ENCODE results near the gene VPS54.
"Not testable (repeated sequence)": the region's sequence is repeated elsewhere in the genome, so short reads cannot be mapped to it uniquely, and the experiment has no call there.

VPS54 gene

DNA sequence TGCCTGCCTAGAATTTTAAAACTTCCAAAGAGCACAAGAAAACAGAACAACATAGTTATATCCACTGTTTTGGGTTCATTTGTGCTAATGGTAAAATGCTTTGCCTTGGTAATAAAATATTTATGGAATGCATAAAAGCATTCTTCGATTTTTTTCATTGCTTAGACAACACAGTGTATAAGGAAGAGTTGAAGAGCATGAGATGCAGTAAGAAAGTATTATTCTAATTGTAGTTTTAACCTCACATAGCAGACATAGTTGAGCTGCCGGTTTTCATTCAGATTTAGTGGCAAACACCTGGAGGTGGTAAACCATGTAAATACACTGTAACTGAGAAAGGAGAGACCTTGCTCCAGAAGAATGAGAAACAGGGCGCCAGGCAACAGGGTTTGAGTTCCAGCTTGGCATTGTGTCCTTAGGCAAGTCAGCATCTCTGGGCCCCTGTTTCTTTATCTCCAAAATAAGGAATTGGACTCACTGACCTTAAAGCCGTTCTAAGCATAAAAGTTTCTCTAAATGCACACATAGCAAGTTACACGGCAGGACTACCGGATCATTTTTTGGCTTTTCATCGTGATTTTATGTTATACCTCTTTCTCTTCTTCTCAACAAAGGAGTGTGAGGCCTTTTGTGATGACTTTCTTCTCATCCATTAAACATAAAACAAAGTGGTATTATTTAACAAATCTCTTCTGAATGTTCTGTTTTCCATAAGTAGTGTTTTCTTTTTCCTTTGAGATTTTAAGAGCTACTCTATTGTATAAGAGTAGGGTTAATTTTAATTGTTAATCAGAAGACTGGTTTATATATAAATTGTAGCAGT, 169.6 kb downstream of the VPS54 start:
- DNase-seq: no peak
- POLR2A ChIA-PET: interaction anchor here (0.6 kb wide), 1 partner anchor 26 kb away, joined by 3 read pairs; no protein-coding TSS in a partner anchor
- H3K27me3 ChIP-seq (replicated peaks in 2 of 5; ENCODE audit: control insufficient read depth in 4 of 5, insufficient read depth in 5 of 5, low read length in 4 of 5): no peaks in the 10 kb centered on the region
- H3K4me3 ChIP-seq (ENCODE audit: control insufficient read depth in 1 of 7, extremely low read depth in 1 of 7, insufficient read depth in 4 of 7, low read depth in 2 of 7, low read length in 6 of 7): no peak overlapping the region
- H3K9me3 ChIP-seq (ENCODE audit: control extremely low read depth in 1 of 5, control insufficient read depth in 4 of 5, insufficient read depth in 2 of 5, low read depth in 1 of 5, low read length in 4 of 5): peaks cover 0 to 4% (median 0%) of the 10 kb centered on the region in 5 experiments
- H3K36me3 ChIP-seq (ENCODE audit: control insufficient read depth in 4 of 4, insufficient read depth in 4 of 4, low read length in 3 of 4): peaks cover 0 to 17% (median 1%) of the 10 kb centered on the region in 4 experiments
- peaks cover 19 to 69% (median 33%) of the 10 kb centered on the region in 4 experiments for H3K4me1 ChIP-seq (ENCODE audit: control extremely low read depth in 1 of 4, control insufficient read depth in 4 of 4, insufficient read depth in 4 of 4, low read length in 3 of 4)
- WGBS (ENCODE audit: insufficient coverage): 98% methylated on average over 5 of the region's 7 CpGs
- no peak overlapping the region for H3K27ac ChIP-seq (ENCODE audit: insufficient read depth in 1 of 2, low read depth in 1 of 2, low read length in 2 of 2, poor library complexity in 1 of 2, severe bottlenecking in 2 of 2)
- CTCF ChIA-PET: interaction anchor here (1.2 kb wide), 1 partner anchor 158 kb away, joined by 4 read pairs; no protein-coding TSS in a partner anchor

DNA sequence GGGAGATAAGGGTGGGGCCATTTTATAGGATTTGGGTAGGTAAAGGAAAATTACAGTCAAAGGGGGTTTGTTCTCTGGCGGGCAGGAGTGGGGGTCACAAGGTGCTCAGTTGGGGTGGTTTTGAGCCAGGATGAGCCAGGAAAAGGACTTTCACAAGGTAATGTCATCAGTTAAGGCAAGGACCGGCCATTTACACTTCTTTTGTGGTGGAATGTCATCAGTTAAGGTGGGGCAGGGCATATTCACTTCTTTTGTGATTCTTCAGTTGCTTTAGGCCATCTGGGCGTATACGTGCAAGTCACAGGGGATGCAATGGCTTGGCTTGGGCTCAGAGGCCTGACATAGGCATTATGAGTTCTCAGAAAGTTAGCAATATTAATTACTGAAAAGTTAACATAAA, 171.7 kb downstream of the VPS54 start:
- H3K27ac ChIP-seq (ENCODE audit: insufficient read depth in 1 of 2, low read depth in 1 of 2, low read length in 2 of 2, poor library complexity in 1 of 2, severe bottlenecking in 2 of 2); CTCF ChIA-PET; DNase-seq; H3K9me3 ChIP-seq (ENCODE audit: control extremely low read depth in 1 of 5, control insufficient read depth in 4 of 5, insufficient read depth in 2 of 5, low read depth in 1 of 5, low read length in 4 of 5); H3K27me3 ChIP-seq (replicated peaks in 2 of 5; ENCODE audit: control insufficient read depth in 4 of 5, insufficient read depth in 5 of 5, low read length in 4 of 5); H3K4me3 ChIP-seq (ENCODE audit: control insufficient read depth in 1 of 7, extremely low read depth in 1 of 7, insufficient read depth in 4 of 7, low read depth in 2 of 7, low read length in 6 of 7); POLR2A ChIA-PET: not testable (repeated sequence)
- H3K4me1 ChIP-seq (ENCODE audit: control extremely low read depth in 1 of 4, control insufficient read depth in 4 of 4, insufficient read depth in 4 of 4, low read length in 3 of 4): peaks cover 17 to 69% (median 26%) of the 10 kb centered on the region in 4 experiments
- no CpG with 5 or more reads among the region's 4 CpGs for WGBS (ENCODE audit: insufficient coverage)
- peaks cover 0 to 15% (median 1%) of the 10 kb centered on the region in 4 experiments for H3K36me3 ChIP-seq (ENCODE audit: control insufficient read depth in 4 of 4, insufficient read depth in 4 of 4, low read length in 3 of 4)

DNA sequence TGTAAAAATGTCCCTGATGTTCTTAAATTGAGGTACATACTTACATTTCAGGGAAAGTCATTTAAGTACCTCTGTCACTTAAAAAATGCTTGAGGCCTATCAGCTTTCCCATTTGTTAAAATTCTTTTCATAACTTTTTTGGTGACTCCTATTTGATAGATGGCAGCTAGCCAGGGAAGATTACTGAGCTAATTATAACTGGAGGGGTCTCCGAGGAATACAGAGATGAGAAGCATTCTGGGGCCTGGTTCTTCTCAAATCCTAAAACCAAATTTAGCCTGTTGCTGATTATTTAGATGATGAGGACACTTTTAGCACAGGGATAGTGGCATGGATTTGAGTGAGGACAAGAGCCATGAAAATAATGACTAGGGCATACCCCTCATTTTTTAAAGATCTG, 172.7 kb downstream of the VPS54 start:
- H3K4me3 ChIP-seq (ENCODE audit: control insufficient read depth in 1 of 7, extremely low read depth in 1 of 7, insufficient read depth in 4 of 7, low read depth in 2 of 7, low read length in 6 of 7): no peak overlapping the region
- peaks cover 16 to 62% (median 25%) of the 10 kb centered on the region in 4 experiments for H3K4me1 ChIP-seq (ENCODE audit: control extremely low read depth in 1 of 4, control insufficient read depth in 4 of 4, insufficient read depth in 4 of 4, low read length in 3 of 4)
- WGBS (ENCODE audit: insufficient coverage): 100% methylated on average over 1 of the region's 1 CpG
- ChIA-PET CTCF (interaction anchor here (1.3 to 7.6 kb wide), 3 partner anchors 8 to 148 kb away, joined by 6 to 103 read pairs (median 6); no protein-coding TSS in a partner anchor), POLR2A (interaction anchor here (0.6 kb wide), 1 partner anchor 258 kb away, joined by 3 read pairs; the partner anchor contains the start of gene WDPCP)
- H3K27me3 ChIP-seq (replicated peaks in 2 of 5; ENCODE audit: control insufficient read depth in 4 of 5, insufficient read depth in 5 of 5, low read length in 4 of 5): no peaks in the 10 kb centered on the region
- peaks cover 0 to 11% (median 0%) of the 10 kb centered on the region in 4 experiments for H3K36me3 ChIP-seq (ENCODE audit: control insufficient read depth in 4 of 4, insufficient read depth in 4 of 4, low read length in 3 of 4)
- H3K27ac ChIP-seq (ENCODE audit: insufficient read depth in 1 of 2, low read depth in 1 of 2, low read length in 2 of 2, poor library complexity in 1 of 2, severe bottlenecking in 2 of 2): no peak overlapping the region
- H3K9me3 ChIP-seq (ENCODE audit: control extremely low read depth in 1 of 5, control insufficient read depth in 4 of 5, insufficient read depth in 2 of 5, low read depth in 1 of 5, low read length in 4 of 5): peaks cover 0 to 4% (median 0%) of the 10 kb centered on the region in 5 experiments
- DNase-seq: no peak

DNA sequence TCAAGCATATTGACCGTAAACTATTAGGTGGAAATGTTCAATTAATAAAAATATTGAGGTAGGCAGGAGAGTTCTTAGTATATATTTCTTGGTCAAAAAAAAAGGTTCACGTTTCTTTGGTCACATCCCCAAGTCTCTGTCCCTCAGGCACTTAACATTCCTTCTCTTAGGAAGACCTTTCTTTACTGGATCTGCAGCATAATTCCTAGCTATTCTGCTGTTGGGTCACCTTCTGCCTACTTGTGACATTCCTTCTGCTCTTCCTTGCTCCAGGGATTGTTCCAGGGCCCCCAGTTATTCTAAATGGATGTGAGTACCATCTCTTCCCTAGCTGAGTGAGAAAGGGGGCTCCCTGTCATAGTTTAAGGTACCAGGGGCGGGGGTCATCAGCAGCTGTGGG, 173.4 kb downstream of the VPS54 start:
- Histone ChIP-seq H3K4me3 (ENCODE audit: control insufficient read depth in 1 of 7, extremely low read depth in 1 of 7, insufficient read depth in 4 of 7, low read depth in 2 of 7, low read length in 6 of 7) (no peak overlapping the region), H3K4me1 (ENCODE audit: control extremely low read depth in 1 of 4, control insufficient read depth in 4 of 4, insufficient read depth in 4 of 4, low read length in 3 of 4) (peaks cover 16 to 57% (median 25%) of the 10 kb centered on the region in 4 experiments), H3K27ac (ENCODE audit: insufficient read depth in 1 of 2, low read depth in 1 of 2, low read length in 2 of 2, poor library complexity in 1 of 2, severe bottlenecking in 2 of 2) (no peak overlapping the region), H3K9me3 (ENCODE audit: control extremely low read depth in 1 of 5, control insufficient read depth in 4 of 5, insufficient read depth in 2 of 5, low read depth in 1 of 5, low read length in 4 of 5) (peaks cover 0 to 4% (median 0%) of the 10 kb centered on the region in 5 experiments), H3K36me3 (ENCODE audit: control insufficient read depth in 4 of 4, insufficient read depth in 4 of 4, low read length in 3 of 4) (peaks cover 0 to 11% (median 0%) of the 10 kb centered on the region in 4 experiments), H3K27me3 (replicated peaks in 2 of 5; ENCODE audit: control insufficient read depth in 4 of 5, insufficient read depth in 5 of 5, low read length in 4 of 5) (no peaks in the 10 kb centered on the region)
- ChIA-PET CTCF (interaction anchor here (1.3 to 7.6 kb wide), 3 partner anchors 9 to 147 kb away, joined by 6 to 103 read pairs (median 6); no protein-coding TSS in a partner anchor), POLR2A (no interaction called here)
- 100% methylated on average over 2 of the region's 3 CpGs for WGBS (ENCODE audit: insufficient coverage)
- no peak for DNase-seq

DNA sequence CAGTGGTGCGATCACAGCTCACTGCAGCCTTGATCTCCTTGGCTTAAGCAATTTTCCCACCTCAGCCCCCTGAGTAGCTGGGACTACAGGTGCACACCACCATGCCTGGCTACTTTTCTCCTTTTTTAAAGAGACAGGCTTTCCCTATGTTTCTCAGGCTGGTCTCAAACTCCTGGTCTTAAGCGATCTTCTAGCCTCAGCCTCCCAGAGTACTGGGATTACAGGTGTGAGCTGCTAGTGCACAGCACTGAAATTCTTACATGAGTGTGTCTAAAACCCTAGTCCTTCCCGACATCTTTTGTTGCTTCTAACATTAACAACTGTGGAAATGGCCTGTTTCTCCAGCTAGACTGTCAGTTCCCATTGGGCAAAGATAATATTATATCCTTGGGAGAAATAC, 174.6 kb downstream of the VPS54 start:
- ChIA-PET CTCF (interaction anchor here (1.7 to 7.6 kb wide), 2 partner anchors 10 to 16 kb away, joined by 11 to 103 read pairs; no protein-coding TSS in a partner anchor), POLR2A (no interaction called here)
- peaks cover 0 to 4% (median 0%) of the 10 kb centered on the region in 5 experiments for H3K9me3 ChIP-seq (ENCODE audit: control extremely low read depth in 1 of 5, control insufficient read depth in 4 of 5, insufficient read depth in 2 of 5, low read depth in 1 of 5, low read length in 4 of 5)
- H3K4me1 ChIP-seq (ENCODE audit: control extremely low read depth in 1 of 4, control insufficient read depth in 4 of 4, insufficient read depth in 4 of 4, low read length in 3 of 4): peaks cover 24 to 54% (median 29%) of the 10 kb centered on the region in 4 experiments
- no peak overlapping the region for H3K27ac ChIP-seq (ENCODE audit: insufficient read depth in 1 of 2, low read depth in 1 of 2, low read length in 2 of 2, poor library complexity in 1 of 2, severe bottlenecking in 2 of 2)
- H3K4me3 ChIP-seq (ENCODE audit: control insufficient read depth in 1 of 7, extremely low read depth in 1 of 7, insufficient read depth in 4 of 7, low read depth in 2 of 7, low read length in 6 of 7): peak overlapping the region in 2 of 7 experiments; percentile 8 to 76
- H3K27me3 ChIP-seq (replicated peaks in 2 of 5; ENCODE audit: control insufficient read depth in 4 of 5, insufficient read depth in 5 of 5, low read length in 4 of 5): no peaks in the 10 kb centered on the region
- peaks cover 0 to 11% (median 0%) of the 10 kb centered on the region in 4 experiments for H3K36me3 ChIP-seq (ENCODE audit: control insufficient read depth in 4 of 4, insufficient read depth in 4 of 4, low read length in 3 of 4)
- no peak for DNase-seq
- 96% methylated on average over 3 of the region's 3 CpGs for WGBS (ENCODE audit: insufficient coverage)

DNA sequence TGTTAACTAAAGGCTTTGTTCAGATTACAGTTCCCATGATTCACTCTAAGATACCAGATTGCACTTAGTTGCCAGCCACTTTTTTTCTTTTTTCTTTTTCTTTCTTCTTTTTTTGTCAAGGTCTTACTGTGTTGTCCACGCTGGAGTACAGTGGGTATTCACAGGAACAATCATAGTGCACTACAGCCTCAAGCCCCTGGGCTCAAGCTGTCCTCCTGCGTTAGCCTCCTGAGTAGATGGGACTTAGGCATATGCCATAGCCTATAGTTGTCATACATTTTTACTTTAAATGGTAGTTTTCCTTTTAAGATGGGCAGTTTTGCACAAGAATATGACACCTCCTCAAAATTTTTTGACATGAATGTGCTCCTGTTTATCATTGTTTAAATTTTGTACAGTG, 175.4 kb downstream of the VPS54 start:
- peak overlapping the region in 5 of 7 experiments; percentile 13 to 97 (median 87) for H3K4me3 ChIP-seq (ENCODE audit: control insufficient read depth in 1 of 7, extremely low read depth in 1 of 7, insufficient read depth in 4 of 7, low read depth in 2 of 7, low read length in 6 of 7)
- WGBS (ENCODE audit: insufficient coverage): 100% methylated on average over 1 of the region's 2 CpGs
- H3K27ac ChIP-seq (ENCODE audit: insufficient read depth in 1 of 2, low read depth in 1 of 2, low read length in 2 of 2, poor library complexity in 1 of 2, severe bottlenecking in 2 of 2): no peak overlapping the region
- H3K9me3 ChIP-seq (ENCODE audit: control extremely low read depth in 1 of 5, control insufficient read depth in 4 of 5, insufficient read depth in 2 of 5, low read depth in 1 of 5, low read length in 4 of 5): peaks cover 0 to 4% (median 0%) of the 10 kb centered on the region in 5 experiments
- H3K27me3 ChIP-seq (replicated peaks in 2 of 5; ENCODE audit: control insufficient read depth in 4 of 5, insufficient read depth in 5 of 5, low read length in 4 of 5): no peaks in the 10 kb centered on the region
- no peak for DNase-seq
- peaks cover 0 to 11% (median 0%) of the 10 kb centered on the region in 4 experiments for H3K36me3 ChIP-seq (ENCODE audit: control insufficient read depth in 4 of 4, insufficient read depth in 4 of 4, low read length in 3 of 4)
- ChIA-PET CTCF (interaction anchor here (0.6 to 7.6 kb wide), 3 partner anchors 11 to 352 kb away, joined by 4 to 103 read pairs (median 11); no protein-coding TSS in a partner anchor), POLR2A (no interaction called here)
- H3K4me1 ChIP-seq (ENCODE audit: control extremely low read depth in 1 of 4, control insufficient read depth in 4 of 4, insufficient read depth in 4 of 4, low read length in 3 of 4): peaks cover 26 to 48% (median 28%) of the 10 kb centered on the region in 4 experiments
